RPMI8226 (cell line): ENCODE measurements around the gene TFF1.

Experiments
- DNase-seq: peaks from one replicate; pipeline ENCODE4 v3.0.0-alpha.2; 2015

Gene TFF1

GRCh38 chr21:42315296-42315891 is 50.9 kb downstream of the TFF1 start, which contains the start of gene TFF3:
Gene TFF3, minus strand, starts transcription at chr21:42315409. Its CDS starts 35 bp downstream, at chr21:42315374.
- no peak for DNase-seq

DNA sequence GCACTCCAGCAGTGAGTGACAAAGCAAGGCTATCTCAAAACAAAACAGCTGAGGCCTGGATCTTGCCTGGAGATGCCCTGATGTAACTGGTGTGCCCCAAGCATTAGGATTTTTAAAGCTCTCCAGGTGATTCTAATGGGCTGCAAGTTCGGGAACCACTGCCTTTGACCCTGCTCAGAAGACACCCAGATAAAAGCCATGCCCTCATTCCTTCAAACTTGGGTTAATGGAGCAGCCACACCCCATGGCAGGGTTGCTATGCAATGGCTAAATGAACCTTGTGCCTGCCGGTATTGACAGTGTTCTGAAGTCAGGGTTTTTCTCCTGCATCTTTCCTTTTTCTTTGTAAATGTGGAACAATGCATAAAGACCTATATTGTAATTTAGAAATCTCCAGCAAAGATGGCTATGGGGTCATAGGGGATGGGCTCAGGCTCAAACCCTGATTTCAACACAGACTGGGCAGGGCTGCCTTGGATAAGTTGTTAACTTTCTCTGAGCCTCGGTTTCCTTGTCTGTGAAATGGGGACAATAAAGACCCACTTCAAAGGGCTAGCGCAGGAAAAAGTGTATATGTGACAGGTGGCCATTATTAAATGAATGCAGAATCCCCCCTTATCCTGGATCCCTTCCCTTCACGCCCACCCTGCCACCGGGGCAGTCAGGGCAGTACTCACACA is 51.6 kb downstream of the TFF1 start:
- DNase-seq: no peak

GRCh38 chr21:42313501-42313969 is 52.8 kb downstream of the TFF1 start:
- DNase-seq: peak; percentile 77

GRCh38 chr21:42312626-42313104 is 53.7 kb downstream of the TFF1 start:
- DNase-seq: no peak
